Measurements from ENCODE around the gene SIT1.

- TF ChIP-seq POLR2AphosphoS5 (IDR thresholded peaks at IDR 0.05; ENCODE audit: low read depth, low read length): no peak
- no peak for TF ChIP-seq POLR2A (IDR thresholded peaks at IDR 0.05; ENCODE audit: low read depth, low read length)
- no peak for TF ChIP-seq TAF1 (IDR thresholded peaks at IDR 0.05; ENCODE audit: low read depth, low read length)
- no peak for TF ChIP-seq PAX5 (IDR thresholded peaks at IDR 0.05; ENCODE audit: insufficient read depth, low read length, severe bottlenecking)
Observed at GRCh38 chr9:35665471-35665818, 14.7 kb upstream of the SIT1 start.

All from GM12891 (cell line).